CD14-positive monocyte (primary cell): Measurements from ENCODE around the gene OR8A1. TPM values are rescaled to one million over a fixed set of nuclear protein-coding genes. Genes with fewer than 3 reads are reported as not detected.

Source experiments
- DNase-seq, 3 donors: peaks; one replicate each; pipeline ENCODE4 v3.0.0-alpha.2; 2011 to 2022
- H2AFZ ChIP-seq: 2 replicates; pipeline ENCODE4 v1.6.0; 2012; ENCODE audit warnings: mild to moderate bottlenecking, low read depth, low read length, inconsistent platforms; ENCODE audit not compliant: insufficient read depth, poor library complexity, severe bottlenecking
- H3K27ac ChIP-seq, 2 donors: 1 replicate in 1 of 2; 2 replicates in 1 of 2; pipeline ENCODE4 v1.5.1; 2012 to 2013; ENCODE audit warnings: low read length in 2 of 2, control low read depth in 1 of 2, inconsistent platforms in 1 of 2, low read depth in 1 of 2, mild to moderate bottlenecking in 1 of 2
- H3K27me3 ChIP-seq, 2 donors: one replicate each; pipeline versions ENCODE4 v1.6.0 to v1.6.1; 2011 to 2013; ENCODE audit warnings: low read length in 2 of 2; ENCODE audit not compliant: control insufficient read depth in 2 of 2, insufficient read depth in 2 of 2
- H3K36me3 ChIP-seq, 2 donors: replicated peaks in 1 of 2; 1 replicate in 1 of 2; 2 replicates in 1 of 2; pipeline versions ENCODE4 v1.5.1 to v1.6.1; 2012 to 2013; ENCODE audit warnings: low read length in 2 of 2, control low read depth in 1 of 2, inconsistent platforms in 1 of 2, mild to moderate bottlenecking in 1 of 2; ENCODE audit not compliant: insufficient read depth in 2 of 2, control insufficient read depth in 1 of 2
- H3K4me1 ChIP-seq, 2 donors: 1 replicate in 1 of 2; 2 replicates in 1 of 2; pipeline versions ENCODE4 v1.5.1 to v1.6.1; 2012 to 2013; ENCODE audit warnings: low read length in 2 of 2, control low read depth in 1 of 2, inconsistent platforms in 1 of 2, mild to moderate bottlenecking in 1 of 2, moderate library complexity in 1 of 2; ENCODE audit not compliant: insufficient read depth in 2 of 2, control insufficient read depth in 1 of 2
- H3K4me2 ChIP-seq: replicated peaks from 2 replicates; pipeline ENCODE3; 2012; ENCODE audit warnings: low read length, moderate library complexity, mild to moderate bottlenecking; ENCODE audit not compliant: poor library complexity, severe bottlenecking; ENCODE audit errors: extremely low read depth
- H3K4me3 ChIP-seq, 3 experiments: fragments of 200-600 bp in 1 of 3; sonication (generic) in 1 of 3; replicated peaks in 1 of 3; 1 replicate in 2 of 3; 2 replicates in 1 of 3; pipeline ENCODE4 v1.5.1; 2011 to 2013; ENCODE audit warnings: low read length in 3 of 3, mild to moderate bottlenecking in 3 of 3, control low read depth in 2 of 3, low read depth in 2 of 3, inconsistent platforms in 1 of 3, moderate library complexity in 1 of 3
- H3K79me2 ChIP-seq: 2 replicates; pipeline ENCODE4 v1.6.0; 2012; ENCODE audit warnings: mild to moderate bottlenecking, control low read depth, inconsistent platforms, low read length, moderate library complexity; ENCODE audit not compliant: insufficient read depth
- H3K9ac ChIP-seq: 2 replicates; pipeline ENCODE4 v1.6.0; 2017; ENCODE audit warnings: low read length, mild to moderate bottlenecking; ENCODE audit not compliant: insufficient read depth, poor library complexity, severe bottlenecking
- H3K9me3 ChIP-seq, 2 donors: replicated peaks in 1 of 2; 1 replicate in 1 of 2; 2 replicates in 1 of 2; pipeline versions ENCODE4 v1.5.1 to v1.6.1; 2012 to 2013; ENCODE audit warnings: low read length in 2 of 2, control low read depth in 1 of 2; ENCODE audit not compliant: control insufficient read depth in 1 of 2, insufficient read depth in 1 of 2
- H4K20me1 ChIP-seq: 2 replicates; pipeline ENCODE4 v1.6.0; 2012; ENCODE audit warnings: mild to moderate bottlenecking, low read length, control low read depth, moderate library complexity; ENCODE audit not compliant: insufficient read depth
- H3K27ac Mint-ChIP-seq, 7 donors: one replicate each; pipeline ENCODE4 v1.8.0; 2020; ENCODE audit warnings: mild to moderate bottlenecking in 7 of 7, mixed read lengths in 7 of 7, moderate library complexity in 6 of 7, inconsistent platforms in 2 of 7
- H3K27me3 Mint-ChIP-seq, 3 donors: one replicate each; pipeline ENCODE4 v1.8.0; 2021 to 2022; ENCODE audit warnings: low read depth in 3 of 3, mild to moderate bottlenecking in 3 of 3, mixed read lengths in 3 of 3, moderate library complexity in 3 of 3, inconsistent platforms in 1 of 3
- H3K36me3 Mint-ChIP-seq, 2 donors: one replicate each; pipeline ENCODE4 v1.8.0; 2020; ENCODE audit warnings: mixed read lengths in 2 of 2, inconsistent platforms in 1 of 2, mild to moderate bottlenecking in 1 of 2
- H3K4me1 Mint-ChIP-seq: one replicate; pipeline ENCODE4 v1.8.0; 2020; ENCODE audit warnings: mild to moderate bottlenecking, mixed read lengths
- H3K4me3 Mint-ChIP-seq, 2 donors: one replicate each; pipeline ENCODE4 v1.8.0; 2020; ENCODE audit warnings: mild to moderate bottlenecking in 2 of 2, mixed read lengths in 2 of 2, moderate library complexity in 1 of 2
- H3K9me3 Mint-ChIP-seq, 7 donors: one replicate each; pipeline ENCODE4 v1.8.0; 2020 to 2022; ENCODE audit warnings: mixed read lengths in 7 of 7, mild to moderate bottlenecking in 6 of 7, moderate library complexity in 6 of 7, inconsistent platforms in 2 of 7
- CTCF ChIP-seq: fragments of 200-600 bp; IDR thresholded peaks from one replicate; pipeline ENCODE4 v1.8.0; 2022; ENCODE audit warnings: antibody characterized with exemption, mild to moderate bottlenecking
- WGBS: methylation state at CpG from one replicate; pipeline ENCODE4 v1.1.5; 2013; ENCODE audit warnings: missing lambda C conversion rate; ENCODE audit not compliant: insufficient coverage; 5-methylcytosine and 5-hydroxymethylcytosine counted together
- intact Hi-C, 2 donors: fragments of 100-400 bp; cut with micrococcal nuclease; formaldehyde crosslinking; loops; one replicate each; pipeline versions ENCODE4 v1.15.0 to v1.15.1; 2023
- polyA plus RNA-seq, 3 donors: library from polyadenylated mRNA; depleted of rRNA in 1 of 3; unstranded in 2 of 3; stranded (reverse) in 1 of 3; fragments of 300-500 nt in 2 of 3; fragments of >200 nt in 1 of 3; fragmentation: Illumina TruSeq in 2 of 3; gene quantifications; 1 replicate in 2 of 3; 2 replicates in 1 of 3; pipeline ENCODE4 v1.2.3, GENCODE V29; 2012 to 2021

OR8A1 gene
- polyA plus RNA-seq, 3 donors: not detected

GRCh38 chr11:124610295-124610694, 40.5 kb downstream of the OR8A1 start:
- H3K4me3 Mint-ChIP-seq: no peak overlapping the region
- Histone ChIP-seq H3K27ac (no peak overlapping the region), H2AFZ (no peak overlapping the region), H3K4me2 (no peak overlapping the region), H4K20me1 (no peaks in the 10 kb centered on the region), H3K79me2 (no peaks in the 10 kb centered on the region), H3K4me3 (no peak overlapping the region), H3K36me3 (no peaks in the 10 kb centered on the region), H3K27me3 (no peaks in the 10 kb centered on the region), H3K4me1 (peaks cover 9 to 11% of the 10 kb centered on the region in 2 donors), H3K9me3 (no peaks in the 10 kb centered on the region), H3K9ac (no peak overlapping the region)
- no peaks in the 10 kb centered on the region for H3K36me3 Mint-ChIP-seq
- H3K4me1 Mint-ChIP-seq: peaks cover 6% of the 10 kb centered on the region
- 89% methylated on average over 1 of the region's 2 CpGs for WGBS
- no peak overlapping the region for H3K27ac Mint-ChIP-seq
- no peak for DNase-seq
- no peak for TF ChIP-seq CTCF
- H3K9me3 Mint-ChIP-seq: no peaks in the 10 kb centered on the region
- H3K27me3 Mint-ChIP-seq: peaks cover 0 to 7% (median 2%) of the 10 kb centered on the region in 3 donors
- intact Hi-C loops: no loop called here

- no peak for DNase-seq
- H3K36me3 Mint-ChIP-seq: no peaks in the 10 kb centered on the region
- no peak within 1 kb of the TSS for H3K4me3 Mint-ChIP-seq
- Histone ChIP-seq H3K9me3 (no peaks in the 10 kb centered on the region), H3K4me2 (no peak within 1 kb of the TSS), H3K27ac (no peak within 1 kb of the TSS), H3K27me3 (no peaks in the 10 kb centered on the region), H3K4me1 (peaks cover 3% of the 10 kb centered on the region in 2 donors), H3K79me2 (no peaks in the 10 kb centered on the region), H2AFZ (no peak within 1 kb of the TSS), H3K9ac (no peak within 1 kb of the TSS), H4K20me1 (no peaks in the 10 kb centered on the region), H3K36me3 (no peaks in the 10 kb centered on the region), H3K4me3 (no peak within 1 kb of the TSS)
- WGBS: 81% methylated on average over 4 of the region's 5 CpGs
- no peak for TF ChIP-seq CTCF
- no peak within 1 kb of the TSS for H3K27ac Mint-ChIP-seq
- no peaks in the 10 kb centered on the region for H3K9me3 Mint-ChIP-seq
- intact Hi-C loops: no loop called here
- peaks cover 0 to 7% (median 2%) of the 10 kb centered on the region in 3 donors for H3K27me3 Mint-ChIP-seq
- H3K4me1 Mint-ChIP-seq: peaks cover under 1% of the 10 kb centered on the region
Measured at GRCh38 chr11:124611064-124611463, 41.3 kb downstream of the OR8A1 start, which contains the start of gene PANX3. PANX3 (plus strand) TSS chr11:124611428; CDS start chr11:124611557, 129 bp downstream.
